ENCODE results near the gene FCHSD1.

FCHSD1 gene

DNA sequence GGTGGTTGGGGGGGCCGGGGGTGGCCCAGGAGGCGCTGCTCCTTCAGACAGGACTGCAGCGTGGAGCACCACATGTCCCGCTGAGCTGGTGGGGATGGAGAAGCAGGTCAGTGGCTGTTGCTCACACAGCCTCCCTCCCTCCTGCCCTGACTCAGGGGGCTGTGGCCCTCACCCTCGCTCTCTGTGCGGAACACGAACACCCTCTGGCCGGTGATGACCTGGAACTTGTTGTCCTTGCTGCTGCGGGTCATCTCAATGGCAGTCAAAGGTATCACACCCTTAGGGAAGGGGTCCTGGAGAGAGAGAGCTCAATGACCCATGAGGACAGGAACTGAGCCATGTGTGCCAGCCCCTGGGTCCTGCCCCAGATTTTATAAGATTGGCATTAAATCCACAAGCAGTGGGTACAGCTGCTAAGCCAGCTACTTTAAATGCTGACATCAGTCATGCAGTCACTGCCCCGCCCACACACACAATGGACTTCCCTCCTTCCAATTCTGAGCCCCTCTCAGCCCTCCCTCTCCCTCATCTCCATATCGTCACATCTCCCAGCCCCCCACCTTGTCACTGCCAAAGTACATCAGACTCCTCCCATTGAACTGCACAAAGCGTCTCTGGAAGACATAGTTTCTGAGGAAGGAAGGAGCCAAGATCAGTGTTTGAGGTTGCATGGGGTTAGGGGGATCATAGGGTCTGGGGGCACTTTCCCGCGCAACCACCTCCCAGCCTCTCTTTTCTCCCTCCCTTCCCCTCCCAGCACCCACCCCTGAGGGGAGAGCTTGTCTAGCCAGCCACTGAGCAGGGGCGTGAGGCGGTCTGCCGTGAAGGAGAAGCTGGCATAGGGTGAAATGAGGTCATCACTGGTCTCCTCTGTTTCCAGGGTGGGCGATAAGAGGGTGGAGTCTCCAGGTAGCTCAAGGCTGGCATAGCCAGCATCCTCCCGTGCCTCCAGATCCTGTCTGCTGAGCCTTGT, 21.9 kb upstream of the FCHSD1 start:
- no peak for DNase-seq (ENCODE audit: low read depth in 2 of 2)

- no peak for DNase-seq (ENCODE audit: low read depth in 2 of 2)
Observed at GRCh38 chr5:141672071-141672840, 21.0 kb upstream of the FCHSD1 start.

DNA sequence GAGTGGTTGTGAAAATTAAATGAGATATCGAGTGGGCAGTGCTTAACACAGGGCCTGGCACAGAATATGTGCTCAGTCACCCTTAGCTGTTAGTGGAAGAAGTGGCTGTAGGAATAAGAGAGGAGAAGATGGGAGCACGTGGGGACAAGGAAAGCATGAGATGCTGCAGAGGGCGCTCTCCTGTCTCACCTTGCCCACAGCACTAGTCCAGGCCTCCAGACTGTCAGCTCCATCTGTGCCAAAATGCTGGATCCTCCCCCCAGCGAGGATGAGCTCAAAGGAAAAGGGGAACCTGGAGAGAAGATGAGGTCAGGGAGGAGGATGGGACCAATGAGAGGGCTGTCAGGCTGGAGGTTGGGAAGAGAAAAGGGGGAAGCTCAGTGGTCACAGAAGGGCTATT, 18.3 kb upstream of the FCHSD1 start:
- DNase-seq (ENCODE audit: low read depth in 2 of 2): no peak

- no peak for DNase-seq (ENCODE audit: low read depth in 2 of 2)
Observed at GRCh38 chr5:141668601-141669265, 17.5 kb upstream of the FCHSD1 start.

DNA sequence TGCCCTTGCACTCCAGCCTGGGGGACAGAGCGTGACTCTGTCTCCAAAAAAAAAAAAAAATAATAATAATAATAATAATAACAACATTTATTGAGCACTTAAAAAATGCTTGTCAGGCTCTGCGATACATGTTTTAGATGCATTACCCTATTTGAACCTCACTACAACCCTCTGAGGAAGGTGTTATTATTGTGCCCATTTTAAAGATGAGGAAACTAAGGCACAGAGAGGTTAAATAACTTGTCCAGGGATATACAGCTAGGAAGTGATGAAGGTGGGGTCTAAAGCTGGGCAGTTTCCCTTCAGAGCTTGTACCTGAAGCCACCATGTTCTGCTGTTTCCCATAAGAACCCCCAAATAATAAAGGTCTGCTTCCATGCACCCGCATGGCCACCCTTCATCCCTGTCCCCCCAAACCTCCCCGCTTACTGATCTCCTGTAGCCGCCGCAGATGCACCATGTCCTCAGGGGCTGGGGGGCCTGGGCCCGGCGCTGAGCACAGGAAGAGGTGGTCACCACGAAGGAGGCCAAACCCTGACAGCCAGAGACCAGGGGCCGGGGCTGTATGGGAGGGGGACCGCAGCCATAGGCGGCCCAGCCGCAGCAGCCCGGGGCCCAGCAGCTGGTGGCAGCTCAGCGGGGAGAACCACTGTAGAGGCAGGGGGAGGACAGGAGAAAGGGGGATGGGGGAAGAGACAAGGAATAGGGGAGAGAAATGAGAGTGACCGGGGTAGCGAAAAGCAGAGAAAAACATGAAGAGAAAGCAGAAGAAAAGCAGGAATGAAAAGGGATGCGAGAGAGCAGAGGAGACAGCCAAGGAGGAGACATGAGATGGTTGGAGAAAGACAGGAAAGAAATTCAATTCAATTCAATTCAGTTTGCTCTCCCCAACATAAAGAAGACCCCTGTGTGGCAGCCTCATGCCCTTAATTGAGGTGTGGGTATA, 15.1 kb upstream of the FCHSD1 start:
- DNase-seq (ENCODE audit: low read depth in 2 of 2): no peak

DNA sequence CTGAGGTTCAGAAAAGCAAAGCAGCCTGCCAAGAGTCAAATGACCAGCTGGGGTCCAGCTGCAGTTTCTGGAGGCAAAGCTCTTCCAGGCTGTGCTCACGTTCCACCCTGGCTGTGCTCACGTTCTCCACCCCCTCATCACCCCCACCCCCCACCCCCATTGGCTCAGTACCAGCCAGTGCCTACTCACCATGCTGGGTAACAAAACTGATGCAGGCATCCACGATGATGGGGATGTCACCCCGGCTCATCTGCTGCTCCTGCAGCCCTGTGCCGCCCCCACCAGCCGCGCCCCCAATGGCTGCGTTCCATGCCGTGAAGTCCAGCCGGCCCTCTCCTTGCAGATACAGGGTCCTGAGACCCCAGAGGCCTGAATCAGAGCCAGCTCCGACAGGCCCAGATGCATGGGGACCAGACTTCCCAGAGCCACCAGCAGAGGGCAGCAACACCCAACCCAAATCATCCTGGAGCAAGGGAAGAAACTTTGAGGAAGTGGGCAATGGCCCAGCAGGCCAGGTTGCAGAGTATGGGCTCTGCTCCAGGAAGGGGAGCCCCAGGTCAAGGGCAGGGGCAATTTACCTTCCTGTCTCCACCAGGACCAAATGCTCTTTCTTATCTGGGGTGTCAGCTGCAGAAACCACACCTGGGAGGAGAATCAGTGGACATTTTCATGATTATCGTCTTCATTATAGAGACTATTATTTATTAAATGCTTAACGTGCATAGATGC, 13.7 kb upstream of the FCHSD1 start:
- DNase-seq (ENCODE audit: low read depth in 2 of 2): peak; percentile 38 to 65

GRCh38 chr5:141663506-141663905, 12.3 kb upstream of the FCHSD1 start:
- no peak for DNase-seq (ENCODE audit: low read depth in 2 of 2)

DNA sequence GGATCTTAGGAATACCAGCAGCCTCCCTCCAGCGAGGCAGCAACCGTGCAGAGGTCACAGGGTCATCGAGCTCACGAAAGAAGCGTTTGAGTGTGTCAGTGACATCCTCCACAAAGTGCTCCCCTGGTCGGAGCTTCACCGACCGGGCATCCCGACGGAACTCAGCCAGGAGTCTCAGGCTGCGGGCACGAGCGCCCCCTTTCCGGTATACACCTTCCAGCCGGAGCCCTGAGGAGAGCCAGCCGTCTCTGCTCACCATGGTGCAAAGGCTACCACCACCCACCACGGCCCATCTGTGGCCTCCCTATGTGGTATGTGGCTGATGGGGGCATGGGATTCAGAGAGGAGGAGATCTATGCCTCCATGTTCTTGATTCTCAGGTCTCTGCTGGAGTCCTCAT, 10.8 kb upstream of the FCHSD1 start:
- DNase-seq (ENCODE audit: low read depth in 2 of 2): no peak

DNA sequence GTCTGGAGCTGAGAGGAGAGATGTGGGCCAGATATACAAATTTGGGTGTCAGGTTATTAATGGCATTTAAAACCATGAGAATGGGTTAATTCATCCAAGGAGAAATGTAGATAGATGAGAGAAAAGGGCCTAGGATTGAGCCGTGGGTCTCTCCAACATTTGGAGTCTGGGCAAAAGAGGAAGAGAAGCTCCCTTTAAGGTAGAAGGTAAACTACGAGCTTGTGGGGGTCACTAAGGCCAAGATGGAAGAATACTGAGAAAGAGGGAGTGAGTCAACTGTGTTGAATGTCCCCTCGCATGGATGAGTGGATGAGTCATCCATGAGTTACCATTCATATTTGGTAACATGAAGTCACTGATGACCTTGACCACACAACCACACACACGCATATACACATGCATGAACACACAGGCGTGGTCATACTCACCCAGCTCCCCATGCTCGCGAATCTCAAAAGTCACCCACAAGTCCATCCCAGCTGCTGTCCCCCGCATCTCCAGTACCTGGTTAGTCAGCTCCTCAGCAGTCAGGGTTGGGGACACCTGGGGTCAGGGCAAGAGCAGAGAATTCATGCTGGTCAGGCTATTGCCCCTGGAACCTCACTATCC, 6.8 kb upstream of the FCHSD1 start:
- DNase-seq (ENCODE audit: low read depth in 2 of 2): no peak

GRCh38 chr5:141657404-141657803, 6.2 kb upstream of the FCHSD1 start:
- DNase-seq (ENCODE audit: low read depth in 2 of 2): no peak

GRCh38 chr5:141656396-141656795, 5.2 kb upstream of the FCHSD1 start:
- DNase-seq (ENCODE audit: low read depth in 2 of 2): no peak

DNA sequence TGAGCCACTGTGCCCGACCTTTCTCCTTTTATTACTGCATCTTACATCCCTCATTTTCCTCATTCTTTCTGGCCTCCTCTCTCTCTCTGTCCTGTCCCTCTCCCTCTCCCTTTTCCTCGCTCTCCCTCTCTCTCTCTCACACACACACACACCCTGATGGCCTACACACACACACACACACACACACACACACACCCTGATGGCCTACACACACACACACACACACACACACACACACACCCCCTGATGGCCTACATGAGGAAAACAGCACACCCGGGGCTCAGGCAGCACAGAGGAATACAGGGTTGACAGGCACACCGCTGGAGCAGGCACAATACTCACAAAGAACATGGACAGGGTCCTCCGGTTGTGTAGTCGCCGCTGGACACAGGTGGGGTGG, 3.8 kb upstream of the FCHSD1 start:
- no peak for DNase-seq (ENCODE audit: low read depth in 2 of 2)

GRCh38 chr5:141654298-141654697, 3.1 kb upstream of the FCHSD1 start:
- no peak for DNase-seq (ENCODE audit: low read depth in 2 of 2)

- no peak for DNase-seq (ENCODE audit: low read depth in 2 of 2)
Observed at GRCh38 chr5:141651728-141652105, 499 bp upstream of the FCHSD1 start.

DNA sequence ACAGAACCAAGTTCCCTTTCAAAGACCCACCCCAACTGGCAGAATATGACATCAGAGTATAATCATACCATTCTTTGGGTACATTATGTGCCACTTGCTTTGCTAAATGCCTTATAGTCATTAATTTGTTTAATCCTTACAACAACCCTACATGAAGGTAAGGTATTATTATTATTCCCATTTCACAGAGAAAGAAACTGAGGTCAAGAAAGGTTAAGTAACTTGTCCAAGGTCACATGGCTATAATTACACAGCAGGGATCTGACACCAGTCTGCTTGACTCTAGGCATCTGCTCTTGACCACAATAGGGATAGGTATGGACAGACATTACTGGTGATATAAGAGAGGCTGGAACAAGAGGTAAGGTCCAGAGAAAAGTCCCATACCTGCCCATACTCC, 1.2 kb downstream of the FCHSD1 start:
- DNase-seq (ENCODE audit: low read depth in 2 of 2): no peak

- DNase-seq (ENCODE audit: low read depth in 2 of 2): no peak
Observed at GRCh38 chr5:141649056-141649688, 2.0 kb downstream of the FCHSD1 start.

- no peak for DNase-seq (ENCODE audit: low read depth in 2 of 2)
Observed at GRCh38 chr5:141647851-141648250, 3.4 kb downstream of the FCHSD1 start.

DNA sequence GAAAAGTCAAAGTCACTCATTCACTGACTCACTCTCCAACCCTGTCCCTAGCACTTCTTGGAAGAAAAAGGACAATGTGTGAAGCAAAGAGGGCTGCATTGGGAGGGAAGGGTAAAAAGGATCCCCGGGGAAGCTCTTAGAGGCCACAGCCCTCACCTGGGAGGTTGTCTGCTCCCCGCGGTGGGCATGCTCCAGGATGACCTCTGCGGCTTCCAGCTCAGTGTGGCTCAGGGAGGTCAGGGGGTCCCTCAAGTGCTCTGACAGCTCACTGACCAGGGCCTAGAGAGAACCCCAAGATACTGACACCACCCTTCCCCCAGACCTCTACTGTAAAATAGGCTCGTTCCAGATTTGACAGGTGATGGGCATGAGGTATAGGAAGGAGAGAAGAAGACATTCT, 4.0 kb downstream of the FCHSD1 start:
- no peak for DNase-seq (ENCODE audit: low read depth in 2 of 2)

- no peak for DNase-seq (ENCODE audit: low read depth in 2 of 2)
Observed at GRCh38 chr5:141646026-141646425, 5.2 kb downstream of the FCHSD1 start.

All from stimulated activated CD4-positive, alpha-beta T cell treated with anti-CD3 and anti-CD28 coated beads, Interleukin-15, amount 100 ng/mL, for 48 hours (primary cell).